GM23248 (cell line): ENCODE measurements around the gene MAP3K14.

Experiments used
- EZH2 ChIP-seq: fragments of 200-600 bp; sonication (generic); IDR thresholded peaks from 2 replicates; pipeline ENCODE4 v1.6.1; 2018; ENCODE audit warnings: antibody characterized with exemption, mild to moderate bottlenecking; ENCODE audit not compliant: insufficient read depth, poor library complexity, severe bottlenecking
- EZH2phosphoT487 ChIP-seq: fragments of 200-600 bp; sonication (generic); IDR thresholded peaks from 2 replicates; pipeline ENCODE4 v1.6.1; 2018; ENCODE audit warnings: antibody characterized with exemption, moderate library complexity, mild to moderate bottlenecking, low read depth; ENCODE audit not compliant: insufficient read depth

- TF ChIP-seq EZH2 = no peak
- no peak for TF ChIP-seq EZH2phosphoT487
Measured at GRCh38 chr17:45342871-45343526, 26.2 kb upstream of the MAP3K14 start.
